Hepatocyte (in vitro differentiated cells): ENCODE data around the gene KCTD6.
A peak's percentile ranks its signal among the peaks of the same experiment; 100 is the strongest.

ENCODE experiments used
- CTCF ChIP-seq: fragments of 200-600 bp; sonication (generic); IDR thresholded peaks from 2 replicates; pipeline ENCODE4 v1.5.1; 2016; ENCODE audit warnings: antibody characterized with exemption, mild to moderate bottlenecking; ENCODE audit not compliant: poor library complexity
- EZH2phosphoT487 ChIP-seq: fragments of 200-600 bp; sonication (generic); IDR thresholded peaks from one replicate; pipeline ENCODE4 v1.6.1; 2018; ENCODE audit warnings: antibody characterized with exemption, mild to moderate bottlenecking, low read depth, moderate library complexity; ENCODE audit not compliant: unreplicated experiment, severe bottlenecking

GRCh38 chr3:58463181-58463941 lies 28.5 kb upstream of the KCTD6 start:
- peak; percentile 78 for TF ChIP-seq CTCF
- no peak for TF ChIP-seq EZH2phosphoT487
